ENCODE measurements around the gene EVI5L.

The EVI5L gene

DNA sequence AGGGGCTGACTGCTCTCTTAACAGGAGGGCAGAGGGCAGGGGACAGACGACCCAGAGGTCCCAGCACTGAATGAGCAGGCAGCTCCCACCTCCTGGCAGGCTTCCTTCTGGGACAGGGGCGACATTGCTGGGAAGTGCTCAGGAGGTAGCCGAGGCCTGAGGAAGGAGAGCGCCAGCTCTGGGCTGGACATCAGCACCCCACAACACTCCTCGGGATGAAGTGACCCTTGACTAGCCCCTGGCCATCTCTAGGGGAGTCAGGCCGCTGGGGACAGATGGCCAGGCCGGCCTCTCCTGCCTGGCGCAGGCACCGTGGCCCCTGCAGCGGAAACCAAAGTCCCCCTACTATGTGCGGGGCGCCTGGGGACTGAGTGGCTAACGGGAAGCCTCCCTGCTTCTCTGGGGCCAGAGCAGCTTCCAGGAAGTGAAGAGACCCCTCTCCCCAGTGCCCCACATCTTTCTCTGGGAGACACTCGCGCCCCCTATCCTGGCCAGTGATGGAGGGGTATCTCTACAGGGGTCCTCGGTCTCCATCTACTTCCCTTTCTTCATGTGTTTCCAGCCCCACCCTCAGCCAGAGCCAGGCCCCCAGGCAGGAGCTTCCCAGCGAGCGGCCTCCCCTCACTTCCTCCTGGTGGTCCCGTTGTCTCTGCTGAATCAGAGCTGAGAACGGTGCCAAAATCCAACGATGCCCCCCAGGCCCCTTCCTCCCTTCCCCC, 34.1 kb downstream of the EVI5L start (continued):
- TF ChIP-seq CREB5 (CRISPR knock-in tag; IDR thresholded peaks at IDR 0.05; ENCODE audit: low read depth) = no peak
- TF ChIP-seq SNAI2 (CRISPR knock-in tag; IDR thresholded peaks at IDR 0.05) = no peak
- TF ChIP-seq ARNTL (CRISPR knock-in tag; IDR thresholded peaks at IDR 0.05; ENCODE audit: borderline replicate concordance, low read depth) = no peak
- TF ChIP-seq ZNF565 (CRISPR knock-in tag; conservative IDR thresholded peaks at IDR 0.05; ENCODE audit: low read depth) = no peak
- no peak for TF ChIP-seq ZFP30 (CRISPR knock-in tag; IDR thresholded peaks at IDR 0.05)
- TF ChIP-seq, protein P1, sequence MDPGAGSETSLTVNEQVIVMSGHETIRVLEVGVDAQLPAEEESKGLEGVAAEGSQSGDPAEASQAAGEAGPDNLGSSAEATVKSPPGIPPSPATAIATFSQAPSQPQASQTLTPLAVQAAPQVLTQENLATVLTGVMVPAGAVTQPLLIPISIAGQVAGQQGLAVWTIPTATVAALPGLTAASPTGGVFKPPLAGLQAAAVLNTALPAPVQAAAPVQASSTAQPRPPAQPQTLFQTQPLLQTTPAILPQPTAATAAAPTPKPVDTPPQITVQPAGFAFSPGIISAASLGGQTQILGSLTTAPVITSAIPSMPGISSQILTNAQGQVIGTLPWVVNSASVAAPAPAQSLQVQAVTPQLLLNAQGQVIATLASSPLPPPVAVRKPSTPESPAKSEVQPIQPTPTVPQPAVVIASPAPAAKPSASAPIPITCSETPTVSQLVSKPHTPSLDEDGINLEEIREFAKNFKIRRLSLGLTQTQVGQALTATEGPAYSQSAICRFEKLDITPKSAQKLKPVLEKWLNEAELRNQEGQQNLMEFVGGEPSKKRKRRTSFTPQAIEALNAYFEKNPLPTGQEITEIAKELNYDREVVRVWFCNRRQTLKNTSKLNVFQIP (CRISPR knock-in tag; IDR thresholded peaks at IDR 0.05; ENCODE audit: borderline replicate concordance, low read depth) = no peak
- no peak for TF ChIP-seq TOX (CRISPR knock-in tag; IDR thresholded peaks at IDR 0.05; ENCODE audit: borderline replicate concordance)

DNA sequence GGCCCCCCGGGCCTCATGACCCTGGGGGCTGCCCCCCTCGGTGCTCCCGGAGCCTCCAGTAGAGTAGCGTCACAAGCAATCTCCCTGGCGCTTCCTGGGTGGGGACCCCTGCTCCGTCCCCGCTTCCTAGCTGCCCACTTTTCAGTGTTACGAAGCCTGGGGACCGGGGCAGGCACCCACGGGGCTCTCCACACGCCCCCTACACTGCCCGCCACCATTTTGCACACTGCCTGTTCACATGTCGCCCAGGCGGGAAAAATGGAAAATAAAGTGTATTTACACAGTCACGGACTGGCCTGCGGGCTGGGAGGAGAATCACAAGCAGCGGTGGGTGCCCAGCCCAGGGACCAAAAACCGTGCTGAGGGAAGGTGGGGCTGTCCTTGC, 34.7 kb downstream of the EVI5L start:
- TF ChIP-seq OSR1 (CRISPR knock-in tag; IDR thresholded peaks at IDR 0.05) (no peak), CSDC2 (CRISPR knock-in tag; IDR thresholded peaks at IDR 0.05) (no peak), SNAI2 (CRISPR knock-in tag; IDR thresholded peaks at IDR 0.05) (no peak), RARB (CRISPR knock-in tag; IDR thresholded peaks at IDR 0.05) (no peak), ZNF8 (CRISPR knock-in tag; IDR thresholded peaks at IDR 0.05) (no peak)
- TF ChIP-seq, protein P2, sequence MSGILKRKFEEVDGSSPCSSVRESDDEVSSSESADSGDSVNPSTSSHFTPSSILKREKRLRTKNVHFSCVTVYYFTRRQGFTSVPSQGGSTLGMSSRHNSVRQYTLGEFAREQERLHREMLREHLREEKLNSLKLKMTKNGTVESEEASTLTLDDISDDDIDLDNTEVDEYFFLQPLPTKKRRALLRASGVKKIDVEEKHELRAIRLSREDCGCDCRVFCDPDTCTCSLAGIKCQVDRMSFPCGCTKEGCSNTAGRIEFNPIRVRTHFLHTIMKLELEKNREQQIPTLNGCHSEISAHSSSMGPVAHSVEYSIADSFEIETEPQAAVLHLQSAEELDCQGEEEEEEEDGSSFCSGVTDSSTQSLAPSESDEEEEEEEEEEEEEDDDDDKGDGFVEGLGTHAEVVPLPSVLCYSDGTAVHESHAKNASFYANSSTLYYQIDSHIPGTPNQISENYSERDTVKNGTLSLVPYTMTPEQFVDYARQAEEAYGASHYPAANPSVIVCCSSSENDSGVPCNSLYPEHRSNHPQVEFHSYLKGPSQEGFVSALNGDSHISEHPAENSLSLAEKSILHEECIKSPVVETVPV (CRISPR knock-in tag; IDR thresholded peaks at IDR 0.05) = no peak
- no peak for ATAC-seq

DNA sequence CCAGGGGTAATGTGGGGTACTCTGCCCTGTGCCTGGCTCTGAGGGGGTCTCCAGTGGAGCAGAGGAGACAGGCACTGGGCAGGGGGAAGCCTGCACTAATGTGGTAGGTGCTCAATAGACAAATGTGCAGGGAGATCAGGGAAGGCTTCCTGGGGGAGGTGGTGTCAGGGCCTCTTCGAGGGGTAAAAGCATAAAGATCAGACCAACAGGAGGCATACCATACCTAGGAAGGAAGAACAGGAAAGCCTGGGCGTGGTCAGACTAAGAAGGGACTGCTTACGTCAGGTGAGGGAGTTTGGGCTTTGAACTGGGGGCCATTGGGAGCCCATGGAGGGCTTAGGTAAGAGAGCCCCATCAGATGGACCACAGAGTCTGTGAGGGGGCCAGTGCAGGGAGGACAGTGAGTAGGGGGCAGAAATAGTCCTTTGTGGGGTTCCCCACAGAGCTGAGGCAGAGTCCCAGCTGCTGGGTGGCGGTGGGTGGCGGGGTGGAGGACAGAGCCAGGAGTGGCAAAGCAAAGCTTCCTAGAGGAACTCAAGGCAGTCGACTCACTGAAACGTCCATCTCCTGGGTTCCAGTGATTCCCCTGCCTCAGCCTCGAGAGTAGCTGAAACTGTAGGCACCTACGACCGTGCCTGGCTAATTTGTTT, 35.4 kb downstream of the EVI5L start:
- TF ChIP-seq CREB5 (CRISPR knock-in tag; IDR thresholded peaks at IDR 0.05; ENCODE audit: low read depth) (no peak), ISL1 (CRISPR knock-in tag; IDR thresholded peaks at IDR 0.05) (no peak), ZC3H10 (CRISPR knock-in tag; IDR thresholded peaks at IDR 0.05) (no peak), ZNF565 (CRISPR knock-in tag; conservative IDR thresholded peaks at IDR 0.05; ENCODE audit: low read depth) (no peak), CSDC2 (CRISPR knock-in tag; IDR thresholded peaks at IDR 0.05) (no peak), TCF4 (CRISPR knock-in tag; IDR thresholded peaks at IDR 0.05; ENCODE audit: borderline replicate concordance) (no peak), PPARA (CRISPR knock-in tag; IDR thresholded peaks at IDR 0.05; ENCODE audit: borderline replicate concordance) (no peak), RARB (CRISPR knock-in tag; IDR thresholded peaks at IDR 0.05) (no peak), ARNTL (CRISPR knock-in tag; IDR thresholded peaks at IDR 0.05; ENCODE audit: borderline replicate concordance, low read depth) (no peak), ESRRG (CRISPR knock-in tag; IDR thresholded peaks at IDR 0.05) (no peak), OSR1 (CRISPR knock-in tag; IDR thresholded peaks at IDR 0.05) (no peak), ZNF70 (CRISPR knock-in tag; IDR thresholded peaks at IDR 0.05) (no peak), GLIS3 (CRISPR knock-in tag; IDR thresholded peaks at IDR 0.05) (no peak), SNAI2 (CRISPR knock-in tag; IDR thresholded peaks at IDR 0.05) (no peak), BACH2 (CRISPR knock-in tag; IDR thresholded peaks at IDR 0.05; ENCODE audit: borderline replicate concordance) (no peak)
- TF ChIP-seq, protein P3, sequence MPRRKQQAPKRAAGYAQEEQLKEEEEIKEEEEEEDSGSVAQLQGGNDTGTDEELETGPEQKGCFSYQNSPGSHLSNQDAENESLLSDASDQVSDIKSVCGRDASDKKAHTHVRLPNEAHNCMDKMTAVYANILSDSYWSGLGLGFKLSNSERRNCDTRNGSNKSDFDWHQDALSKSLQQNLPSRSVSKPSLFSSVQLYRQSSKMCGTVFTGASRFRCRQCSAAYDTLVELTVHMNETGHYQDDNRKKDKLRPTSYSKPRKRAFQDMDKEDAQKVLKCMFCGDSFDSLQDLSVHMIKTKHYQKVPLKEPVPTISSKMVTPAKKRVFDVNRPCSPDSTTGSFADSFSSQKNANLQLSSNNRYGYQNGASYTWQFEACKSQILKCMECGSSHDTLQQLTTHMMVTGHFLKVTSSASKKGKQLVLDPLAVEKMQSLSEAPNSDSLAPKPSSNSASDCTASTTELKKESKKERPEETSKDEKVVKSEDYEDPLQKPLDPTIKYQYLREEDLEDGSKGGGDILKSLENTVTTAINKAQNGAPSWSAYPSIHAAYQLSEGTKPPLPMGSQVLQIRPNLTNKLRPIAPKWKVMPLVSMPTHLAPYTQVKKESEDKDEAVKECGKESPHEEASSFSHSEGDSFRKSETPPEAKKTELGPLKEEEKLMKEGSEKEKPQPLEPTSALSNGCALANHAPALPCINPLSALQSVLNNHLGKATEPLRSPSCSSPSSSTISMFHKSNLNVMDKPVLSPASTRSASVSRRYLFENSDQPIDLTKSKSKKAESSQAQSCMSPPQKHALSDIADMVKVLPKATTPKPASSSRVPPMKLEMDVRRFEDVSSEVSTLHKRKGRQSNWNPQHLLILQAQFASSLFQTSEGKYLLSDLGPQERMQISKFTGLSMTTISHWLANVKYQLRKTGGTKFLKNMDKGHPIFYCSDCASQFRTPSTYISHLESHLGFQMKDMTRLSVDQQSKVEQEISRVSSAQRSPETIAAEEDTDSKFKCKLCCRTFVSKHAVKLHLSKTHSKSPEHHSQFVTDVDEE (CRISPR knock-in tag; IDR thresholded peaks at IDR 0.05) = no peak
- TF ChIP-seq, protein P4, sequence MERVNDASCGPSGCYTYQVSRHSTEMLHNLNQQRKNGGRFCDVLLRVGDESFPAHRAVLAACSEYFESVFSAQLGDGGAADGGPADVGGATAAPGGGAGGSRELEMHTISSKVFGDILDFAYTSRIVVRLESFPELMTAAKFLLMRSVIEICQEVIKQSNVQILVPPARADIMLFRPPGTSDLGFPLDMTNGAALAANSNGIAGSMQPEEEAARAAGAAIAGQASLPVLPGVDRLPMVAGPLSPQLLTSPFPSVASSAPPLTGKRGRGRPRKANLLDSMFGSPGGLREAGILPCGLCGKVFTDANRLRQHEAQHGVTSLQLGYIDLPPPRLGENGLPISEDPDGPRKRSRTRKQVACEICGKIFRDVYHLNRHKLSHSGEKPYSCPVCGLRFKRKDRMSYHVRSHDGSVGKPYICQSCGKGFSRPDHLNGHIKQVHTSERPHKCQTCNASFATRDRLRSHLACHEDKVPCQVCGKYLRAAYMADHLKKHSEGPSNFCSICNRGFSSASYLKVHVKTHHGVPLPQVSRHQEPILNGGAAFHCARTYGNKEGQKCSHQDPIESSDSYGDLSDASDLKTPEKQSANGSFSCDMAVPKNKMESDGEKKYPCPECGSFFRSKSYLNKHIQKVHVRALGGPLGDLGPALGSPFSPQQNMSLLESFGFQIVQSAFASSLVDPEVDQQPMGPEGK (CRISPR knock-in tag; IDR thresholded peaks at IDR 0.05; ENCODE audit: borderline replicate concordance) = no peak
- TF ChIP-seq, protein P2 (CRISPR knock-in tag; IDR thresholded peaks at IDR 0.05) = no peak
- TF ChIP-seq, protein P1 (CRISPR knock-in tag; IDR thresholded peaks at IDR 0.05; ENCODE audit: borderline replicate concordance, low read depth) = no peak
- ATAC-seq = no peak
